Parathyroid adenoma (tissue), 2 donors: ENCODE results near the gene APOA4.

Experiments
- H2AFZ ChIP-seq: fragments of 300-600 bp; sonication (generic); one replicate; pipeline ENCODE4 v1.7.0; 2017; ENCODE audit warnings: antibody characterized with exemption, mild to moderate bottlenecking
- H3K27ac ChIP-seq: fragments of 300-600 bp; sonication (generic); one replicate; pipeline ENCODE4 v1.7.0; 2017
- H3K27me3 ChIP-seq: fragments of 300-600 bp; sonication (generic); one replicate; pipeline ENCODE4 v1.7.0; 2017; ENCODE audit warnings: low read length; ENCODE audit not compliant: control insufficient read depth, insufficient read depth
- H3K36me3 ChIP-seq: fragments of 300-600 bp; sonication (generic); one replicate; pipeline ENCODE4 v1.7.0; 2017; ENCODE audit warnings: low read length; ENCODE audit not compliant: control insufficient read depth, insufficient read depth
- H3K4me1 ChIP-seq: fragments of 300-600 bp; sonication (generic); one replicate; pipeline ENCODE4 v1.7.0; 2017; ENCODE audit warnings: control low read depth
- H3K4me2 ChIP-seq: fragments of 300-600 bp; sonication (generic); one replicate; pipeline ENCODE4 v1.7.0; 2017; ENCODE audit warnings: low read length
- H3K4me3 ChIP-seq: fragments of 300-600 bp; sonication (generic); one replicate; pipeline ENCODE4 v1.7.0; 2017; ENCODE audit warnings: low read depth, low read length
- H3K79me2 ChIP-seq: fragments of 300-600 bp; sonication (generic); one replicate; pipeline ENCODE4 v1.7.0; 2017; ENCODE audit warnings: control low read depth
- H3K9ac ChIP-seq: fragments of 300-600 bp; sonication (generic); one replicate; pipeline ENCODE4 v1.7.0; 2017; ENCODE audit warnings: mild to moderate bottlenecking
- H3K9me3 ChIP-seq: fragments of 300-600 bp; sonication (generic); one replicate; pipeline ENCODE4 v1.7.0; 2017; ENCODE audit warnings: low read length; ENCODE audit not compliant: control insufficient read depth
- CTCF ChIP-seq: fragments of 300-600 bp; sonication (generic); IDR thresholded peaks from one replicate; pipeline ENCODE4 v1.7.0; 2017; ENCODE audit warnings: antibody characterized with exemption, mild to moderate bottlenecking
- donor health status: primary hyperparathyroidism.

Gene APOA4

GRCh38 chr11:116862185-116862584 lies 39.1 kb upstream of the APOA4 start:
- H3K4me3 ChIP-seq: no peak overlapping the region
- no peaks in the 10 kb centered on the region for H3K9me3 ChIP-seq
- no peak overlapping the region for H2AFZ ChIP-seq
- H3K9ac ChIP-seq: no peak overlapping the region
- H3K36me3 ChIP-seq: no peaks in the 10 kb centered on the region
- no peaks in the 10 kb centered on the region for H3K79me2 ChIP-seq
- no peak overlapping the region for H3K4me2 ChIP-seq
- no peak overlapping the region for H3K27ac ChIP-seq
- no peaks in the 10 kb centered on the region for H3K4me1 ChIP-seq
- H3K27me3 ChIP-seq: no peaks in the 10 kb centered on the region
- TF ChIP-seq CTCF: no peak

- Histone ChIP-seq H3K36me3 (no peaks in the 10 kb centered on the region), H3K4me2 (no peak overlapping the region), H3K9ac (no peak overlapping the region), H3K4me3 (no peak overlapping the region), H3K9me3 (no peaks in the 10 kb centered on the region), H3K79me2 (no peaks in the 10 kb centered on the region), H3K4me1 (no peaks in the 10 kb centered on the region), H2AFZ (no peak overlapping the region), H3K27me3 (no peaks in the 10 kb centered on the region), H3K27ac (no peak overlapping the region)
- TF ChIP-seq CTCF: no peak
Measured at GRCh38 chr11:116861539-116861938, 38.4 kb upstream of the APOA4 start.

GRCh38 chr11:116860303-116860702 lies 37.2 kb upstream of the APOA4 start:
- TF ChIP-seq CTCF: no peak
- no peaks in the 10 kb centered on the region for H3K9me3 ChIP-seq
- H3K36me3 ChIP-seq: no peaks in the 10 kb centered on the region

GRCh38 chr11:116859175-116859574 lies 36.1 kb upstream of the APOA4 start:
- no peaks in the 10 kb centered on the region for H3K36me3 ChIP-seq
- no peak overlapping the region for H2AFZ ChIP-seq
- H3K9me3 ChIP-seq: no peaks in the 10 kb centered on the region
- no peak overlapping the region for H3K9ac ChIP-seq
- no peak overlapping the region for H3K4me2 ChIP-seq
- no peak for TF ChIP-seq CTCF
- no peaks in the 10 kb centered on the region for H3K79me2 ChIP-seq
- no peak overlapping the region for H3K4me3 ChIP-seq
- H3K27me3 ChIP-seq: no peaks in the 10 kb centered on the region
- no peaks in the 10 kb centered on the region for H3K4me1 ChIP-seq
- H3K27ac ChIP-seq: no peak overlapping the region

More at GRCh38 chr11:116860303-116860702, 37.2 kb upstream of the APOA4 start:
- no peaks in the 10 kb centered on the region for H3K4me1 ChIP-seq
- H3K27me3 ChIP-seq: no peaks in the 10 kb centered on the region
- no peaks in the 10 kb centered on the region for H3K79me2 ChIP-seq
- no peak overlapping the region for H3K9ac ChIP-seq
- no peak overlapping the region for H3K27ac ChIP-seq
- no peak overlapping the region for H2AFZ ChIP-seq
- H3K4me2 ChIP-seq: no peak overlapping the region
- no peak overlapping the region for H3K4me3 ChIP-seq

GRCh38 chr11:116857936-116858335 lies 34.8 kb upstream of the APOA4 start:
- TF ChIP-seq CTCF: no peak
- Histone ChIP-seq H3K79me2 (no peaks in the 10 kb centered on the region), H3K27me3 (no peaks in the 10 kb centered on the region), H3K27ac (no peak overlapping the region), H3K4me1 (no peaks in the 10 kb centered on the region), H3K9ac (no peak overlapping the region), H3K4me3 (no peak overlapping the region), H2AFZ (no peak overlapping the region), H3K4me2 (no peak overlapping the region), H3K36me3 (no peaks in the 10 kb centered on the region), H3K9me3 (no peaks in the 10 kb centered on the region)
